GM10266 (cell line): ENCODE results near the gene CLTCL1.

Source experiments
- DNase-seq: peaks from one replicate; pipeline ENCODE4 v3.0.0; 2012; ENCODE audit errors: extremely low spot score
- TF ChIP-seq, protein P1 (sequence below): IDR thresholded peaks from 2 replicates; pipeline ENCODE4 v1.5.1; 2012; ENCODE audit warnings: mild to moderate bottlenecking, low read depth; ENCODE audit not compliant: control insufficient read depth, insufficient read depth; ENCODE audit errors: missing control alignments

CLTCL1 gene

DNA sequence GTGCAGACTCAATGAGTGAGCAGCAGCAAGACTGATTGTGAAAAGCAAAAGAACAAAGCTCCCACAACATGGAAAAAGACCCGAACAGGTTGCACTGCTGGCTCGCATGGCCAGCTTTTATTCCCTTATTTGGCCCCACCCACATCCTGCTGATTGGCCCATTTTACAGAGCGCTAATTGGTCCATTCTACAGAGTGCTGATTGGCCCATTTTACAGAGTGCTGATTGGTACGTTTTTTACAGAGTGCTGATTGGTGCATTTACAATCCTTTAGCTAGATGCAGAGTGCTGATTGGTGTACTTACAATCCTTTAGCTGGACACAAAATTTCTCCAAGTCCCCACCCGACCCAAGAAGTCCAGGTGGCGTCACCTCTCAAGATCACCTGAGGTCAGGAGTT, 97.6 kb downstream of the CLTCL1 start:
- no peak for DNase-seq
- TF ChIP-seq, protein P1, sequence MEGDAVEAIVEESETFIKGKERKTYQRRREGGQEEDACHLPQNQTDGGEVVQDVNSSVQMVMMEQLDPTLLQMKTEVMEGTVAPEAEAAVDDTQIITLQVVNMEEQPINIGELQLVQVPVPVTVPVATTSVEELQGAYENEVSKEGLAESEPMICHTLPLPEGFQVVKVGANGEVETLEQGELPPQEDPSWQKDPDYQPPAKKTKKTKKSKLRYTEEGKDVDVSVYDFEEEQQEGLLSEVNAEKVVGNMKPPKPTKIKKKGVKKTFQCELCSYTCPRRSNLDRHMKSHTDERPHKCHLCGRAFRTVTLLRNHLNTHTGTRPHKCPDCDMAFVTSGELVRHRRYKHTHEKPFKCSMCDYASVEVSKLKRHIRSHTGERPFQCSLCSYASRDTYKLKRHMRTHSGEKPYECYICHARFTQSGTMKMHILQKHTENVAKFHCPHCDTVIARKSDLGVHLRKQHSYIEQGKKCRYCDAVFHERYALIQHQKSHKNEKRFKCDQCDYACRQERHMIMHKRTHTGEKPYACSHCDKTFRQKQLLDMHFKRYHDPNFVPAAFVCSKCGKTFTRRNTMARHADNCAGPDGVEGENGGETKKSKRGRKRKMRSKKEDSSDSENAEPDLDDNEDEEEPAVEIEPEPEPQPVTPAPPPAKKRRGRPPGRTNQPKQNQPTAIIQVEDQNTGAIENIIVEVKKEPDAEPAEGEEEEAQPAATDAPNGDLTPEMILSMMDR: no peak

DNA sequence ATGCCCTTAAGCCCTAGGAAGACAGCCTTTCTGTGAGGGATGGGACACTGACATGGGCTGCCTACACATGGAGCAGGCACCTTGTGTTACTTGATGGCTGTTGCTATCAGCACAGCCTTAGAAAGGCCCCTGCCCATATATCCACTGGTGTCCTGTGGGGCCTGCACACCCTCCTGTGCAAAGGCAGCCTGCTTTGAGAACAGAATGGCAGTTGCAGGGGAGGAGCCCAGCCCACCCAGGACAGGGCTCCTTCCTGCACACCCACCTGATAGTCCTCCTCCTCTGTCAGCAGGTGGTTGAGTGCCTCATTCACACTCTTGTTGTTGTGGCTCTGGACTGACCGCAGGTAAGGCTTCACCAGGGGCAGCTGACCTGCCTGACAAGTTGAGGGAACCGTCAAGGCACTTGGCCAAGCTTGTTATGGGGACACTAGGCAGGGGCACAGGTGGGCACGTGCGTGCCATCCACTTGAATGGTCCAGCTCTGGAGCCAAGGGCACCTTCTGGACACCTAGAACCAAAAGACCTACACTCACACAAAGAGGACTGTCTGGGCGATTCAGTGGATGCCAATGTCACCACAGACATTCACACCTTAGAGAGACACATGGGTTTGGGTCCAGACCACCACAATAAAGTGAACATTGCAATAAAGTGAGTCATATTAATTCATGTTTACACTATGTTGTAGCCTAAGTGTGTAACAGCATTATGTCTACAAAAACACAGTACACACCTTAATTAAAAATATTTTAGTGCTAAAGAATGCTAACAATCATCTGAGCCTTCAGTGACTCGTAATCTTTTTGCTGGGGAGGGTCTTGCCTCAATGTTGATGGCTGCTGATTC, 103.6 kb downstream of the CLTCL1 start:
- TF ChIP-seq, protein P1: no peak
- DNase-seq: no peak

GRCh38 chr22:19184276-19184997, 107.1 kb downstream of the CLTCL1 start:
- no peak for DNase-seq
- TF ChIP-seq, protein P1: no peak

DNA sequence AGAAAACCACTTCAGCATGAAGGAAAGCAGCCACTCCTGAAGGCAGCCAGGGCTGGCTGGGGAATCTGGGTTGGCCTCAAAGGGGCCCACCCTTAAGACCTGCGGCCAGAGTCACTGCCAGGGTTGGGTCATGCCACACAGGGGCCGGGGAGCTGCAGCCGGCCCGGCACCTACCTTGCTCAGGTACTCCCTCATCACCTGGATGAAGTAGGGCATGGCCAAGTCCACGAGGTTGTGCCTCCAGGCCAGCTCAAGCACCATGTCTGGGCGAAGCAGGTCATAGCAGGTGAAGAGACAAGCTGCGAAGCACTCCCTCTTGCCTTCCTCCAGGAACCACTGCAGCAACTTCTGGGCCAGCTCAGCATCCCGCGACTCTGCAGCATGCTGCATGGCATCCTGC, 108.3 kb downstream of the CLTCL1 start:
- TF ChIP-seq, protein P1: no peak
- DNase-seq: no peak

GRCh38 chr22:19182472-19183157, 108.9 kb downstream of the CLTCL1 start:
- TF ChIP-seq, protein P1: no peak
- DNase-seq: no peak

DNA sequence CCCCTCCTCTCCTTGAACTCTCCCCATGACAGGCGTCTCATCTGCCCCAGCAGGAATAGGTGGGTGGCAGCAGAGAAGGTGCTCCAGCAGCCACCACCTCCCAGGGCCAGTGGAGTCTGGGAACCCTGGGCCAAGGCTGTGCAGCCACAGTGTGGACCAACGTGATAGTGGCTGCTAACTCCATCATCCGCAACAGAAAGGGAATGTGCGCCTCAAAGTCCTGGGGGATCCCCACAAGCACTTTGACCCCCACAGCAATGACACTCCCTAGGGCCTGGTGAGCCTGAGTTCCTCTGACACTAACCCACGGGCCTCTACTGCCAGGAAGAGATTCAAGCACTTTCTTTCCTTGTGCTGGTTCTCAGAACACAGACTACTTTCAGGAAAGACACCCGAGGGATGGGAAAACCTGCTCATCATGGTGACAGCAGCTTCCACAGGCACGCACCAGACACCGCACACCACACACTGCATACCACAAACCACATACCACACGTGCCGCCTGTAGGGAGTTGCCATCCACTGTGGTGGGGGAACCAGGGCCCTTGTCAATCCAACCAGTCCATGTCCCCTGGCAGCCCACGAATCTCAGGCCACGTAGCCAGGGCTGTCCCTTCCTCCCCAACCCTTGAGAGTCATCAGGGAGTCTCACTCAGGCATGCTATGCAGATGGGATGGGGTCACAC, 109.6 kb downstream of the CLTCL1 start:
- no peak for DNase-seq
- TF ChIP-seq, protein P1: no peak
